ENCODE measurements around the gene CLOCK. TPM values are rescaled to one million over a fixed set of nuclear protein-coding genes. Genes with fewer than 3 reads are reported as not detected.

Gene CLOCK
- total RNA-seq, 2 experiments from 2014 or later: 15.7 to 20.0 TPM

DNA sequence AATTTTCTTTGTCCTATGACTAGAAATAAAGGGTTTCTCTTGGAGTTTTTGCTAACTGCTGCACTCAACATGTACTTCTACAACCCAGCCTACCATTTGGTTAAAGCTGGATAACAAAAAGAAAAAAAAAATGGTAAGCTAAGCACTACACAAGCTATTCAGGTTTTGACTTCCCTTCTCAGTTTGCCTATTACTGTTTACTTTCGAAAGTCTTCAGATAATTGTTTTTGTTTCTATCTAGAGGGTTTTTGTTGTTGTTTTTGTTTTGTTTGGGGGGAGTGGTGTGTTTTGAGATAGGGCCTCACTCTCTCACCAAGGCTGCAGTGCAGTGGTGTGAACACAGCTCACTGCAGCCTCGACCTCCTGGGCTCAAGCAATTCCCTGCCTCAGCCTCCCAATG, 46.6 kb downstream of the CLOCK start:
- CTCF ChIA-PET: no interaction called here
- POLR2A ChIA-PET: interaction anchor here (0.7 kb wide), 1 partner anchor 9 kb away, joined by 3 read pairs; no protein-coding TSS in a partner anchor

GRCh38 chr4:55499495-55499894, 47.2 kb downstream of the CLOCK start:
- POLR2A ChIA-PET: interaction anchor here (0.7 kb wide), 1 partner anchor 10 kb away, joined by 3 read pairs; no protein-coding TSS in a partner anchor
- CTCF ChIA-PET: no interaction called here

- ChIA-PET CTCF (no interaction called here), POLR2A (no interaction called here)
Measured at GRCh38 chr4:55498051-55498450, 48.7 kb downstream of the CLOCK start.

- ChIA-PET CTCF (interaction anchor here (0.7 kb wide), 1 partner anchor 96 kb away, joined by 3 read pairs; no protein-coding TSS in a partner anchor), POLR2A (no interaction called here)
Measured at GRCh38 chr4:55491486-55491885, 55.2 kb downstream of the CLOCK start.

GRCh38 chr4:55488716-55489115, 58.0 kb downstream of the CLOCK start:
- ChIA-PET CTCF (no interaction called here), POLR2A (no interaction called here)

- POLR2A ChIA-PET: no interaction called here
- CTCF ChIA-PET: no interaction called here
Measured at GRCh38 chr4:55485821-55486220, 60.9 kb downstream of the CLOCK start.

- ChIA-PET POLR2A (no interaction called here), CTCF (no interaction called here)
Measured at GRCh38 chr4:55483315-55483714, 63.4 kb downstream of the CLOCK start.

DNA sequence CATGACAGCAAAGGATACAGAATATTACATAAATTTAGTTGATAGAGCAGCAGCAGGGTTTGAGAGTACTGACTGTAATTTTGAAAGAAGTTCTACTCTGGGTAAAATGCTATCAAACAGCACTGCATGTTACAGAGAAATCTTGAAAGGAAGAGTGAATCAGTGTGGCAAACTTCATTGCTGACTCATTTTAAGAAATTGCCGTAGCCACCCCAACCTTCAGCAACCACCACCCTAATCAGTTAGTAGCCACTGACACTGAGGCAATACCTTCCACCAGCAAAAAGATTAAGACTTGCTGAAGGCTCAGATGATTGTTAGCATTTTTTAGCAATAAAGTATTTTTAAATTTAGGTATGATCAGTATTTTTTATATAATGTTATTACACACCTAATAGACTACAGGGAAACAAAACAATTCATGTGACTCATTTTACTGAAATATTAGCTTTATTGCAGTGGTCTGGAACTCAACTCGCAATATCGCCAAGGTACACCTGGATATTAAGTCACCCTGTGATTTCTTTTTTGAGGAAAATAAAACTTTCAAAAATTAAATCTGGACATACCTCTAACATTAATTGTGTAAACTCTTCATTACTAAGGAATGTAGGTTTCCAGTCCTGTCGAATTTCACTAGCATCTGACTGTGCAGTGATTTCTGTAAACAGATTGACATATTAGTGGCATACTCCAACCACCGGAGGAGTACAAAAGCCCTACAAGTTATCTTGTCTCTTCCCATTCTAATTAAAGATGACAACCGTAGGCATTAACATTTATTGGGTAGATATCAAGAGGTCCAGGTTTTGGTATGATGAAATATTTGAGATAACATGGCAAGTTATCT, 71.1 kb downstream of the CLOCK start:
- ChIA-PET POLR2A (no interaction called here), CTCF (no interaction called here)

DNA sequence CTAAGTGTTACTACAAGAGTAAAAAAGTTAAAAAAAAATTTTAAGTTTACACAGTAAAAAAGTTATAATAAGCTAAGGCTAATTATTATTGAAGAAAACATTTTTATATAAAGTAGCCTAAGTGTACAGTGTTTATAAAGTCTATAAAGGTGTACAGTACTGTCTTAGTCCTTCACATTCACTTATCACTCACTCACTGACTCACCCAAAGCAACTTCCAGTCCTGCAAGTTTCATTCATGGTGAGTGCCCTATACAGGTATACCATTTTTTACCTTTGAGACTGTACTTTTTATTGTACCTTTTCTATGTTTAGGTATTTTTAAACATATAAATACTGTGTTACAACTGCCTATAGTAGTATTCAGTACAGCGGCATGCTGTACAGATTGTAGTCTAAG, 76.7 kb downstream of the CLOCK start:
- CTCF ChIA-PET: no interaction called here
- POLR2A ChIA-PET: no interaction called here

- ChIA-PET POLR2A (no interaction called here), CTCF (no interaction called here)
Measured at GRCh38 chr4:55468724-55469123, 78.0 kb downstream of the CLOCK start.

DNA sequence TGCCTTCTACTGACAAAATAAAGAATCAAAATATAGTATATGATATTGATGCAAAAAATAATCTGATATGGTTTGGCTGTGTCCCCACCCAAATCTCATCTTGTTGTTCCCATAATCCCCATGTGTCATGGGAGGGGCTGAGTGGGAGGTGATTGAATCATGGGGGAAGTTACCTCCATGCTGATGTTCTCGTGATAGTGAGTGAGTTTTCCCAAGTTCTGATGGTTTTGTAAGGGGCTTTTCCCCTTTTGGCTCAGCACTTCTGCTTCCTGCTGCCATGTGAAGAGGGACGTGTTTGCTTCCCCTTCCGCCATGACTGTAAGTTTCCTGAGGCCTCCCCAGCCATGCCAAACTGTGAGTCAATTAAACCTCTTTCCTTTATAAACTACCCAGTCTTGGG, 80.7 kb downstream of the CLOCK start:
- ChIA-PET POLR2A (no interaction called here), CTCF (no interaction called here)

DNA sequence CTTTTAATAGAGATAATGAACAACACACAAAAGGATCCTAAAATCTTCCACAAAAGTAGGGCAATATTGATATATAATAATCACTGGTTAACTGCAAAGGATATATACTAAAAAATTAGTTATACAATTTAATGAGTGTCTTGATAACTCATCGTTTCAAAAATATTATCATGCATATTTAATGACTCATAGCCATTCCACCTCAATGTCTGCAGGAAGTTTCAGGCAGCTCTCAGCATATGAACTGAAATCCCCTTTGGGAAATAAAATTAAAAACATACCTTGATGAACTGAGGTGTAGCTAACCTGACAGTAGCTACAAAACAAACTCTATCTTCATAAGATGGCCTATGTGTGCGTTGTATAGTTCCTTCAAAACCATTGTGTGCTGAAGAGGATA, 88.1 kb downstream of the CLOCK start:
- ChIA-PET POLR2A (no interaction called here), CTCF (no interaction called here)

DNA sequence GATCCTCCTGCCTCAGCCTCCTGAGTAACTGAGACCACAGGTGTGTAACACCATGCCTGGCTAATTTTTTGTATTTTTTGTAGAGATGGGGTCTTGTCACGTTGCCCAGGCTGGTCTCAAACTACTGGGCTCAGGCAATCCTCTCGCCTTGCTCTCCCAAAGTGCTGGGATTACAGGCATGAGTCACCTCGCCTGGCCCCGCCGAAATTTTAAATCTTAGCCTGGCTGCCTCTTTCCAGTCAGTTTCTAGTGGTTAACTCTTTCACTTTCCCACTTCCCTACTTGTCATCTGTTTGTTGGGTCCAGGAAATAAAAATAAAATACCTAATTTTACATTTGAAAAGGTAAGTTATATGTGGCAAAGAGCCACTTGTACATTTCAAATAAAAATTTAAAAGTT, 88.5 kb downstream of the CLOCK start:
- ChIA-PET POLR2A (no interaction called here), CTCF (no interaction called here)

GRCh38 chr4:55450566-55450965, 96.1 kb downstream of the CLOCK start:
- POLR2A ChIA-PET: no interaction called here
- CTCF ChIA-PET: no interaction called here

DNA sequence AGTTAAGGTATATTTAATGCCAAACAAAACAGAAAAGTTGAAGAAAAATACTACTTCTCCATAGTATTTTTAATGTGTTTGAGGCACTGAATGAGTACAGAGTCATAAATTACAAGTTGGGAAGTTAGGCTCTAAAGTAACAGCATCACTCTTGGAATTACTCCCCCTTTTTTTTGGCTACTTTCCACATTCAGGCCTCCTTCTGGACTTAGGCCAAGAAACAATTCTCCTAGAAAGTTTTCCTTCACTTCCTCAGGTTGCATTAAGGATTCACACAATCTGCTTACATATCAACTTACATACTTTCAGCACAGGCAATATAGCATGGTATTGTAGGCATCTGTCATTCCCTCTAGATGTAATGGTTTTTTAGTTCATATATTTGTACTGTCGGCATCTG, 98.9 kb downstream of the CLOCK start:
- CTCF ChIA-PET: no interaction called here
- POLR2A ChIA-PET: no interaction called here

- POLR2A ChIA-PET: no interaction called here
- CTCF ChIA-PET: no interaction called here
Measured at GRCh38 chr4:55447108-55447708, 99.5 kb downstream of the CLOCK start.

DNA sequence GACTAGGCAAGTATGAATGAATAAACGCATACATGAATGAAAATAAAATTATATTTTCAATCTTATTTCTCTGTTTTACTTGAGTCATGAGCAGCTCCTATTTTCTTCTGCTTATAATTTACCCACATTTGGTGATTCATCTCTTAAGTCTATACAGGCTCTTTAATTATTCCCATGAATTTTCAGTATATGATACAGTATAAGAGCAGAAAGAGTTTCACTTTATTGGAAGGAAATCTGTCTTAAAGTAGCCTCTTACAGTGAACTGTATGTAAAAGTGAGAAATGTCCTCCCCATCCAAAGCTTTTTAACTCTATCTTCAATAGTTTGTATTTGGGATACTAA, 100.2 kb downstream of the CLOCK start:
- ChIA-PET CTCF (no interaction called here), POLR2A (no interaction called here)

GRCh38 chr4:55445921-55446577, 100.7 kb downstream of the CLOCK start:
- ChIA-PET POLR2A (interaction anchor here (1.0 kb wide), 1 partner anchor 49 kb away, joined by 4 read pairs; no protein-coding TSS in a partner anchor), CTCF (no interaction called here)

DNA sequence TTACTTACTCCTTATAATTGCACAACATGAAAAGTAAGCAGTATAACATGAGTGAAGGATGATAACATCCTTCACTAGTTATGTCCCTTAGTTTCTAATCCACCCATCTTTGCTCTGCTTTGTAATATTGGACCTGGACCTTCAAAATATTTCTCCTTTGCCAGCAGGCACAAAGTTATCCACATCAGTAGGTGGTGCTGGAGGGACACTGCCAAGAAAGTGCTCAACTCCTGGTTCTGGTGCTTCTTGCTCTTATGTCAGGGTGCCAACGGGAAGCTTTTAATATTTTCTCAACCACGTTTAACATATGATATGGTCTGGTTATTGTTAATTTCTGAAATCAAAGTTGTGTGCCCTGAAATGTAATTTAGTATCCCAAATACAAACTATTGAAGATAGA, 101.9 kb downstream of the CLOCK start:
- ChIA-PET CTCF (no interaction called here), POLR2A (no interaction called here)

GRCh38 chr4:55442541-55442940, 104.2 kb downstream of the CLOCK start:
- ChIA-PET POLR2A (no interaction called here), CTCF (no interaction called here)

- CTCF ChIA-PET: no interaction called here
- POLR2A ChIA-PET: no interaction called here
Measured at GRCh38 chr4:55440786-55441185, 105.9 kb downstream of the CLOCK start.

All from activated CD8-positive, alpha-beta memory T cell treated with anti-CD3 and anti-CD28 coated beads for 36 hours (primary cell).